Measurements from ENCODE around the gene NCKAP5. TPM values are rescaled to one million over a fixed set of nuclear protein-coding genes. Genes with fewer than 3 reads are reported as not detected.

The NCKAP5 gene
- total RNA-seq, 1 experiment from 2014 or later: 3.2 TPM

GRCh38 chr2:132943829-132944228 is 624.4 kb downstream of the NCKAP5 start:
- Histone ChIP-seq H2AFZ (ENCODE audit: low read length) (no peak overlapping the region), H3K27me3 (ENCODE audit: low read length) (no peaks in the 10 kb centered on the region), H3K27ac (ENCODE audit: low read length) (no peak overlapping the region), H3K4me1 (ENCODE audit: insufficient read depth, low read length) (no peaks in the 10 kb centered on the region), H3K4me2 (ENCODE audit: low read length) (no peak overlapping the region), H3K9me3 (ENCODE audit: low read length) (no peaks in the 10 kb centered on the region), H3K4me3 (ENCODE audit: low read length) (no peak overlapping the region), H3K36me3 (ENCODE audit: low read depth, low read length) (no peaks in the 10 kb centered on the region), H3K79me2 (ENCODE audit: low read length) (no peaks in the 10 kb centered on the region), H3K9me2 (replicated peaks; ENCODE audit: low read length) (no peaks in the 10 kb centered on the region), H3F3A (ENCODE audit: low read length, unreplicated experiment) (no peaks in the 10 kb centered on the region), H3K9ac (ENCODE audit: low read length) (no peak overlapping the region), H4K20me1 (ENCODE audit: low read length) (no peaks in the 10 kb centered on the region)
- TF ChIP-seq EZH2 (IDR thresholded peaks at IDR 0.05; ENCODE audit: low read length, unreplicated experiment): no peak
- TF ChIP-seq EZH2phosphoT487 (IDR thresholded peaks at IDR 0.05; ENCODE audit: borderline replicate concordance, low read length): no peak
- TF ChIP-seq CTCF (conservative IDR thresholded peaks at IDR 0.05; ENCODE audit: low read depth, low read length): no peak
- BruUV-seq (replicated peaks): no TSS peak
- ChIA-PET POLR2A (ENCODE audit: unreplicated experiment) (no interaction called here), CTCF (no interaction called here)
- no peak for DNase-seq
- ATAC-seq: no peak
- intact Hi-C loops (cut with micrococcal nuclease): no loop called here

- Histone ChIP-seq H3F3A (ENCODE audit: low read length, unreplicated experiment) (no peaks in the 10 kb centered on the region), H3K27ac (ENCODE audit: low read length) (no peak overlapping the region), H3K4me3 (ENCODE audit: low read length) (no peak overlapping the region), H2AFZ (ENCODE audit: low read length) (no peak overlapping the region), H3K36me3 (ENCODE audit: low read depth, low read length) (no peaks in the 10 kb centered on the region), H4K20me1 (ENCODE audit: low read length) (no peaks in the 10 kb centered on the region), H3K4me2 (ENCODE audit: low read length) (no peak overlapping the region), H3K9me2 (replicated peaks; ENCODE audit: low read length) (no peaks in the 10 kb centered on the region), H3K9ac (ENCODE audit: low read length) (no peak overlapping the region), H3K27me3 (ENCODE audit: low read length) (no peaks in the 10 kb centered on the region), H3K4me1 (ENCODE audit: insufficient read depth, low read length) (no peaks in the 10 kb centered on the region), H3K9me3 (ENCODE audit: low read length) (no peaks in the 10 kb centered on the region), H3K79me2 (ENCODE audit: low read length) (no peaks in the 10 kb centered on the region)
- BruUV-seq (replicated peaks): no TSS peak
- POLR2A ChIA-PET (ENCODE audit: unreplicated experiment): no interaction called here
- ATAC-seq (no peak), DNase-seq (no peak)
- TF ChIP-seq EZH2phosphoT487 (IDR thresholded peaks at IDR 0.05; ENCODE audit: borderline replicate concordance, low read length): no peak
- CTCF ChIA-PET: no interaction called here
- intact Hi-C loops (cut with micrococcal nuclease): no loop called here
These were observed 626.8 kb downstream of the NCKAP5 start for GRCh38 chr2:132941296-132942020.

- ChIA-PET CTCF (no interaction called here), POLR2A (ENCODE audit: unreplicated experiment) (no interaction called here)
- Histone ChIP-seq H3K4me1 (ENCODE audit: insufficient read depth, low read length) (no peaks in the 10 kb centered on the region), H3F3A (ENCODE audit: low read length, unreplicated experiment) (no peaks in the 10 kb centered on the region), H3K9ac (ENCODE audit: low read length) (no peak overlapping the region), H3K9me2 (replicated peaks; ENCODE audit: low read length) (no peaks in the 10 kb centered on the region), H3K4me3 (ENCODE audit: low read length) (no peak overlapping the region), H3K4me2 (ENCODE audit: low read length) (no peak overlapping the region), H3K27me3 (ENCODE audit: low read length) (no peaks in the 10 kb centered on the region), H3K9me3 (ENCODE audit: low read length) (no peaks in the 10 kb centered on the region), H4K20me1 (ENCODE audit: low read length) (no peaks in the 10 kb centered on the region), H3K36me3 (ENCODE audit: low read depth, low read length) (no peaks in the 10 kb centered on the region), H3K27ac (ENCODE audit: low read length) (no peak overlapping the region), H3K79me2 (ENCODE audit: low read length) (no peaks in the 10 kb centered on the region), H2AFZ (ENCODE audit: low read length) (no peak overlapping the region)
- intact Hi-C loops (cut with micrococcal nuclease): no loop called here
- ATAC-seq: peak; percentile 38; the same call in 1 of the 2 replicates
- BruUV-seq (replicated peaks): no TSS peak
- TF ChIP-seq CTCF (conservative IDR thresholded peaks at IDR 0.05; ENCODE audit: low read depth, low read length) (no peak), EZH2phosphoT487 (IDR thresholded peaks at IDR 0.05; ENCODE audit: borderline replicate concordance, low read length) (no peak), EZH2 (IDR thresholded peaks at IDR 0.05; ENCODE audit: low read length, unreplicated experiment) (no peak)
- peak; percentile 3 for DNase-seq
These were observed 630.6 kb downstream of the NCKAP5 start for GRCh38 chr2:132937629-132938028.

All from PC-3 (cell line).